GM18858 (cell line): ENCODE results near the gene P2RY13.

Experiments used
- ATAC-seq: cut with Tn5 transposase; IDR thresholded peaks from one replicate; pipeline ENCODE4 v1.9.1; 2021; ENCODE audit not compliant: unreplicated experiment

Gene P2RY13

GRCh38 chr3:151297429-151297828 lies 31.9 kb downstream of the P2RY13 start:
- no peak for ATAC-seq

- ATAC-seq, result no peak
These were observed 33.1 kb downstream of the P2RY13 start for GRCh38 chr3:151296226-151296625.

- no peak for ATAC-seq
These were observed 36.2 kb downstream of the P2RY13 start for GRCh38 chr3:151293127-151293526.

- no peak for ATAC-seq
These were observed 38.7 kb downstream of the P2RY13 start for GRCh38 chr3:151290673-151291072.

- no peak for ATAC-seq
These were observed 39.9 kb downstream of the P2RY13 start for GRCh38 chr3:151289445-151289844.

- ATAC-seq, result no peak
These were observed 43.4 kb downstream of the P2RY13 start for GRCh38 chr3:151285940-151286339.

- no peak for ATAC-seq
These were observed 45.4 kb downstream of the P2RY13 start for GRCh38 chr3:151283907-151284461.

GRCh38 chr3:151283387-151283786 lies 46.0 kb downstream of the P2RY13 start:
- ATAC-seq, result no peak

GRCh38 chr3:151282921-151283320 lies 46.4 kb downstream of the P2RY13 start:
- peak; percentile 40 for ATAC-seq

GRCh38 chr3:151281671-151282324 lies 47.6 kb downstream of the P2RY13 start:
- ATAC-seq, result no peak

GRCh38 chr3:151278230-151278629 lies 51.1 kb downstream of the P2RY13 start, which contains the start of gene P2RY14:
Gene P2RY14 (minus strand): TSS chr3:151278542. CDS start chr3:151214316, 64,226 bp downstream.
- ATAC-seq, result no peak

GRCh38 chr3:151276687-151277042 lies 52.7 kb downstream of the P2RY13 start:
- peak; percentile 44 for ATAC-seq
